Mesenchymal stem cell (in vitro differentiated cells and primary cell): ENCODE results near the gene MOSPD3.

Experiments
- DNase-seq: peaks from one replicate; pipeline ENCODE4 v3.0.0-alpha.2; 2013
- H2AFZ ChIP-seq: one replicate; pipeline ENCODE4 v1.6.1; 2013; ENCODE audit warnings: low read depth, mild to moderate bottlenecking, control low read depth, inconsistent platforms, low read length, moderate library complexity
- H2AK5ac ChIP-seq: 2 replicates; pipeline ENCODE4 v1.6.1; 2013; ENCODE audit warnings: low read length, moderate library complexity, mild to moderate bottlenecking, inconsistent platforms; ENCODE audit not compliant: severe bottlenecking
- H2BK120ac ChIP-seq: one replicate; pipeline ENCODE4 v1.6.1; 2013; ENCODE audit warnings: low read depth, mild to moderate bottlenecking, inconsistent platforms, low read length, moderate library complexity
- H2BK12ac ChIP-seq, 2 experiments: one replicate each; pipeline ENCODE4 v1.6.1; 2013; ENCODE audit warnings: inconsistent platforms in 2 of 2, low read length in 2 of 2, mild to moderate bottlenecking in 2 of 2, moderate library complexity in 2 of 2, control low read depth in 1 of 2
- H2BK15ac ChIP-seq: one replicate; pipeline ENCODE4 v1.6.1; 2013; ENCODE audit warnings: mild to moderate bottlenecking, low read depth, inconsistent platforms; ENCODE audit not compliant: poor library complexity, severe bottlenecking
- H2BK5ac ChIP-seq: 2 replicates; pipeline ENCODE4 v1.6.1; 2013; ENCODE audit warnings: low read depth, mild to moderate bottlenecking, low read length, control low read depth, inconsistent platforms; ENCODE audit not compliant: poor library complexity, severe bottlenecking
- H3K14ac ChIP-seq, 2 experiments: one replicate each; pipeline ENCODE4 v1.6.1; 2013; ENCODE audit warnings: inconsistent platforms in 2 of 2, low read length in 2 of 2, control low read depth in 1 of 2, mild to moderate bottlenecking in 1 of 2, moderate library complexity in 1 of 2
- H3K18ac ChIP-seq, 2 experiments: one replicate each; pipeline ENCODE4 v1.6.1; 2013; ENCODE audit warnings: inconsistent platforms in 2 of 2, low read length in 2 of 2, control low read depth in 1 of 2, low read depth in 1 of 2, mild to moderate bottlenecking in 1 of 2
- H3K23ac ChIP-seq, 2 experiments: one replicate each; pipeline ENCODE4 v1.6.1; 2013; ENCODE audit warnings: inconsistent platforms in 2 of 2, low read length in 2 of 2, mild to moderate bottlenecking in 2 of 2, moderate library complexity in 2 of 2, control low read depth in 1 of 2
- H3K27ac ChIP-seq: 2 replicates; pipeline ENCODE4 v1.5.1; 2013; ENCODE audit warnings: mild to moderate bottlenecking, moderate library complexity, low read length, control low read depth, inconsistent platforms; ENCODE audit not compliant: poor library complexity, severe bottlenecking
- H3K27me3 ChIP-seq, 2 experiments: 2 replicates each; pipeline versions ENCODE4 v1.6.1 to v1.7.0; 2013; ENCODE audit warnings: low read length in 2 of 2, mild to moderate bottlenecking in 2 of 2, moderate library complexity in 2 of 2, control low read depth in 1 of 2, inconsistent platforms in 1 of 2; ENCODE audit not compliant: control insufficient read depth in 1 of 2, insufficient read depth in 1 of 2
- H3K36me3 ChIP-seq, 2 experiments: 2 replicates each; pipeline versions ENCODE4 v1.6.1 to v1.7.0; 2013; ENCODE audit warnings: low read length in 2 of 2, control low read depth in 1 of 2, inconsistent platforms in 1 of 2, low read depth in 1 of 2, mild to moderate bottlenecking in 1 of 2; ENCODE audit not compliant: insufficient read depth in 2 of 2, control insufficient read depth in 1 of 2
- H3K4ac ChIP-seq, 2 experiments: one replicate each; pipeline ENCODE4 v1.6.1; 2013; ENCODE audit warnings: inconsistent platforms in 2 of 2, low read length in 2 of 2, mild to moderate bottlenecking in 2 of 2, moderate library complexity in 2 of 2, control low read depth in 1 of 2, low read depth in 1 of 2
- H3K4me1 ChIP-seq: 2 replicates; pipeline ENCODE4 v1.6.1; 2013; ENCODE audit warnings: low read depth, low read length, control low read depth; ENCODE audit not compliant: control insufficient read depth, insufficient read depth
- H3K4me2 ChIP-seq: 2 replicates; pipeline ENCODE4 v1.6.1; 2013; ENCODE audit warnings: low read length, mild to moderate bottlenecking, inconsistent platforms; ENCODE audit not compliant: poor library complexity, severe bottlenecking
- H3K4me3 ChIP-seq, 2 experiments: 2 replicates each; pipeline versions ENCODE4 v1.5.1 to v1.7.0; 2013; ENCODE audit warnings: low read length in 2 of 2, mild to moderate bottlenecking in 2 of 2, control low read depth in 1 of 2, low read depth in 1 of 2; ENCODE audit not compliant: insufficient read depth in 1 of 2
- H3K79me1 ChIP-seq: replicated peaks from 2 replicates; pipeline ENCODE4 v1.6.1; 2013; ENCODE audit warnings: mild to moderate bottlenecking, control low read depth, low read length, inconsistent platforms; ENCODE audit not compliant: poor library complexity, severe bottlenecking
- H3K9ac ChIP-seq: 2 replicates; pipeline ENCODE4 v1.7.0; 2013; ENCODE audit warnings: mild to moderate bottlenecking, low read length, moderate library complexity
- H3K9me3 ChIP-seq: 2 replicates; pipeline ENCODE4 v1.7.0; 2013; ENCODE audit warnings: mild to moderate bottlenecking, low read length; ENCODE audit not compliant: control insufficient read depth
- H4K8ac ChIP-seq: one replicate; pipeline ENCODE4 v1.6.1; 2013; ENCODE audit warnings: inconsistent platforms, mild to moderate bottlenecking, low read length, moderate library complexity
- H4K91ac ChIP-seq: one replicate; pipeline ENCODE4 v1.6.1; 2013; ENCODE audit warnings: mild to moderate bottlenecking, low read length, inconsistent platforms
- WGBS: methylation state at CpG from one replicate; pipeline ENCODE4 v1.1.7; 2013; ENCODE audit warnings: mixed read lengths; 5-methylcytosine and 5-hydroxymethylcytosine counted together

Gene MOSPD3

GRCh38 chr7:100623951-100624824, 11.8 kb downstream of the MOSPD3 start:
- no peaks in the 10 kb centered on the region for H3K9me3 ChIP-seq
- H2BK120ac ChIP-seq, result no peak overlapping the region
- no peak overlapping the region for H4K8ac ChIP-seq
- H2BK15ac ChIP-seq, result no peak overlapping the region
- no peak overlapping the region for H3K4me2 ChIP-seq
- no peak overlapping the region for H3K4me3 ChIP-seq
- no peak overlapping the region for H3K14ac ChIP-seq
- peaks cover 0 to 17% of the 10 kb centered on the region in 2 experiments for H3K36me3 ChIP-seq
- H3K27me3 ChIP-seq, result peaks cover 0 to 7% of the 10 kb centered on the region in 2 experiments
- no peak overlapping the region for H2AK5ac ChIP-seq
- H2AFZ ChIP-seq, result no peak overlapping the region
- no peak overlapping the region for H3K27ac ChIP-seq
- no peak overlapping the region for H3K9ac ChIP-seq
- H3K4ac ChIP-seq, result no peak overlapping the region
- WGBS, result 93% methylated on average over 15 of the region's 15 CpGs
- no peak overlapping the region for H2BK12ac ChIP-seq
- H3K79me1 ChIP-seq, result no peaks in the 10 kb centered on the region
- peaks cover 11% of the 10 kb centered on the region for H3K4me1 ChIP-seq
- no peak for DNase-seq
- H3K23ac ChIP-seq, result no peak overlapping the region
- H3K18ac ChIP-seq, result no peak overlapping the region
- no peak overlapping the region for H2BK5ac ChIP-seq
- no peak overlapping the region for H4K91ac ChIP-seq

- Histone ChIP-seq H2BK5ac (no peak overlapping the region), H3K36me3 (peaks cover 0 to 10% of the 10 kb centered on the region in 2 experiments), H3K9me3 (no peaks in the 10 kb centered on the region), H3K23ac (no peak overlapping the region), H3K79me1 (no peaks in the 10 kb centered on the region), H2BK15ac (no peak overlapping the region), H4K8ac (peak overlapping the region; percentile 24), H3K4ac (no peak overlapping the region), H3K9ac (no peak overlapping the region), H3K27ac (no peak overlapping the region), H3K4me3 (no peak overlapping the region), H2AK5ac (peak overlapping the region; percentile 13), H3K4me1 (peaks cover 11% of the 10 kb centered on the region), H3K18ac (no peak overlapping the region), H4K91ac (no peak overlapping the region), H3K4me2 (peak overlapping the region; percentile 50), H2AFZ (no peak overlapping the region), H3K14ac (no peak overlapping the region), H3K27me3 (peaks cover 3 to 7% of the 10 kb centered on the region in 2 experiments), H2BK12ac (no peak overlapping the region), H2BK120ac (no peak overlapping the region)
- 23% methylated on average over 3 of the region's 3 CpGs for WGBS
- DNase-seq, result no peak
These were observed 13.7 kb downstream of the MOSPD3 start for GRCh38 chr7:100626055-100626454.

- Histone ChIP-seq H3K27ac (no peak overlapping the region), H3K4ac (peak overlapping the region in 1 of 2 experiments; percentile 89), H2BK12ac (peak overlapping the region; percentile 48 to 87), H3K18ac (peak overlapping the region; percentile 81 to 93), H3K9ac (no peak overlapping the region), H4K8ac (peak overlapping the region; percentile 76), H3K36me3 (peaks cover 0 to 6% of the 10 kb centered on the region in 2 experiments), H2AFZ (peak overlapping the region; percentile 67), H2BK15ac (peak overlapping the region; percentile 49), H3K4me2 (peak overlapping the region; percentile 69), H3K4me3 (peak overlapping the region; percentile 40 to 44), H3K4me1 (peaks cover 11% of the 10 kb centered on the region), H3K27me3 (peaks cover 5 to 9% of the 10 kb centered on the region in 2 experiments), H3K9me3 (no peaks in the 10 kb centered on the region), H2BK120ac (peak overlapping the region; percentile 58), H3K23ac (no peak overlapping the region), H3K79me1 (no peaks in the 10 kb centered on the region), H2BK5ac (no peak overlapping the region), H4K91ac (peak overlapping the region; percentile 78), H3K14ac (peak overlapping the region in 1 of 2 experiments; percentile 29), H2AK5ac (no peak overlapping the region)
- WGBS, result 5% methylated on average over 37 of the region's 37 CpGs
- peak; percentile 91 for DNase-seq
These were observed 14.3 kb downstream of the MOSPD3 start for GRCh38 chr7:100626530-100627237.

- Histone ChIP-seq H3K4me3 (no peak overlapping the region), H2BK120ac (no peak overlapping the region), H3K23ac (no peak overlapping the region), H3K36me3 (peaks cover 0 to 2% of the 10 kb centered on the region in 2 experiments), H3K18ac (peak overlapping the region in 1 of 2 experiments; percentile 66), H2BK15ac (peak overlapping the region; percentile 48), H3K4me2 (no peak overlapping the region), H2AFZ (no peak overlapping the region), H3K14ac (no peak overlapping the region), H3K27ac (no peak overlapping the region), H2BK5ac (no peak overlapping the region), H3K27me3 (peaks cover 10 to 13% of the 10 kb centered on the region in 2 experiments), H4K91ac (peak overlapping the region; percentile 78), H3K4ac (peak overlapping the region in 1 of 2 experiments; percentile 89), H2BK12ac (peak overlapping the region; percentile 2 to 87), H3K79me1 (no peaks in the 10 kb centered on the region), H4K8ac (peak overlapping the region; percentile 76), H3K4me1 (peaks cover 11% of the 10 kb centered on the region), H2AK5ac (no peak overlapping the region), H3K9ac (no peak overlapping the region), H3K9me3 (no peaks in the 10 kb centered on the region)
- WGBS, result 89% methylated on average over 21 of the region's 21 CpGs
- no peak for DNase-seq
These were observed 14.9 kb downstream of the MOSPD3 start for GRCh38 chr7:100627238-100627549.
